H4 (cell line): Measurements from ENCODE around the gene ANAPC5. TPM values are rescaled to one million over a fixed set of nuclear protein-coding genes. Genes with fewer than 3 reads are reported as not detected.

Source experiments
- DNase-seq: peaks from one replicate; pipeline ENCODE4 v3.0.0-alpha.2; 2015; ENCODE audit warnings: low spot score
- total RNA-seq: library from RNA; depleted of rRNA; stranded (reverse); fragments of >200 nt; shearing (Covaris generic); gene quantifications from 2 replicates; pipeline ENCODE4 v1.2.3, GENCODE V29; 2014; rRNA removed

The ANAPC5 gene
- total RNA-seq, 1 experiment from 2014 or later = 134 TPM

DNA sequence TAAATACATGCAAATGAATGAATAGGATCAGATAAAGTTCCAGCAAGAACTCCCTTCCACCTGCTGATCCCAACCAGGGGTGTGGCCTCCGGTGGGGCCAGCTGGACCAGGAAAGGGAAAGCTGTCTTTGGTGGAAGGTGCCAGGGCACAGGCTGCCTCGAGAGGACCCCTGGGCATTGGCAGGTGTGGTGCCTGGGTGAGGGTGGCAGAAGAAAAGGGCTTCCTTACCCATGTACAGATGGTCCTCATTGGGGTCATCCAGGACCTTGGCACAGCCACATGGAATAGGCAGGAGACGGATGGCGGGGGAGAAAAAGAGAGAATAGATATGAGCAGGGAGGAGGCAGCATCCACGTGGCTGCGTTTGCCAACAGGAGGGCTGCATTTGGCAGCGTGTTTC is 92.1 kb downstream of the ANAPC5 start:
- no peak for DNase-seq

DNA sequence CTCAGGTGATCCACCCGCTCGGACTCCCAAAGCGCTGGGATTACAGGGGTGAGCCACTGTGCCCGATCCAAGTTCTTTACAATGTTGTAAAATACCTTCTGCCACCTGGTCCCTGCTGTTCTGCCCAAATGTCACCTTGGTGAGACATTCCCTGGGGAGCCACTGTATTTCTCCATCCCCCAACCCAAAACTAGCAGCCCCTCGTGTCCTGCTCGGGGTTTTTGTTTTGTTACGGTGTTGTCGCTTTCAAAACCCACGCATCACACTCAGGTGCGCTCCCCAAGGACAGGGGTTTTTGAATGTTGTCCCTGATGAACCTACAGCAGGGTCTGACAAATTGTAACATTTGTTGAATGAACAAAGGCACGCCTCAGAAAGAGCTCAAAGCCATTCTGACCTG is 93.1 kb downstream of the ANAPC5 start:
- DNase-seq = no peak

Other genes starting within 250 kb of the ANAPC5 start
- gene P2RX7, start 219.5 kb downstream of the ANAPC5 start, total RNA-seq = 1.5 and 2.4 TPM in 2 replicates
- 52.3 and 61.7 TPM in 2 replicates for gene P2RX4, start 142.3 kb downstream of the ANAPC5 start, total RNA-seq
- 3.2 and 4.1 TPM in 2 replicates for gene CAMKK2, start 55.7 kb downstream of the ANAPC5 start, total RNA-seq
- 51.1 and 54.5 TPM in 2 replicates for gene RNF34, start 47.7 kb upstream of the ANAPC5 start, total RNA-seq
- 18.4 and 19.7 TPM in 2 replicates for gene KDM2B, start 228.6 kb upstream of the ANAPC5 start, total RNA-seq